Breast epithelium (tissue), 3 donors: ENCODE measurements around the gene LMO2.

Experiments used
- CTCF ChIP-seq, 3 donors: fragments of 450-650 bp; IDR thresholded peaks; one replicate each; pipeline ENCODE4 v1.5.1; 2016 to 2017; ENCODE audit warnings: antibody characterized with exemption in 3 of 3, mild to moderate bottlenecking in 3 of 3, moderate library complexity in 3 of 3
- POLR2A ChIP-seq: fragments of 450-650 bp; IDR thresholded peaks from one replicate; pipeline ENCODE4 v1.6.1; 2016; ENCODE audit warnings: antibody characterized with exemption, mild to moderate bottlenecking, moderate library complexity

GRCh38 chr11:33909150-33909549, 17.3 kb upstream of the LMO2 start:
- no peak for TF ChIP-seq CTCF (IDR thresholded peaks at IDR 0.05)
- TF ChIP-seq POLR2A, result no peak
